HepG2 (cell line): ENCODE data around the gene SCMH1. TPM values are rescaled to one million over a fixed set of nuclear protein-coding genes. Genes with fewer than 3 reads are reported as not detected.

ENCODE experiments used
- ATAC-seq: fragments of 200-7000 bp; cut with Tn5 transposase; 3 replicates; pipeline ENCODE4 v1.9.1; 2020; ENCODE audit warnings: mild to moderate bottlenecking, moderate library complexity
- BruUV-seq: library from RNA; stranded (reverse); fragments of 400-500 nt; replicated peaks from 2 replicates; lab custom pipeline; 2021; lab: Mats Ljungman, UMichigan
- CTCF ChIA-PET: fragments of 300-600 bp; formaldehyde crosslinking; extraction: SDS; loops from one replicate; lab custom pipeline; 2021; ENCODE audit warnings: low total read pairs, inconsistent platforms, low intra/inter-chr PET ratio; lab: Yijun Ruan, JAX
- POLR2A ChIA-PET: fragments of 350-600 bp; sonication (Branson Sonifier 250); formaldehyde crosslinking; loops from one replicate; lab custom pipeline; 2020; ENCODE audit warnings: antibody characterized with exemption, inconsistent platforms; lab: Yijun Ruan, JAX
- DNase-seq: peaks from one replicate; pipeline ENCODE4 v3.0.0-alpha.2; 2015; ENCODE audit warnings: low spot score
- FAIRE-seq: peaks from 3 replicates; lab custom pipeline; 2011; peaks lifted over from hg19 to GRCh38; lab: Jason Lieb, UNC
- H2AFZ ChIP-seq: one replicate; pipeline ENCODE4 v1.6.1; 2011; ENCODE audit warnings: low read length, inconsistent platforms
- H3K27ac ChIP-seq: fragments of 300-600 bp; 3 replicates; pipeline ENCODE4 v1.8.0; 2011; ENCODE audit warnings: mixed run types, mild to moderate bottlenecking, mixed read lengths, low read length, inconsistent platforms; ENCODE audit not compliant: insufficient read depth; ENCODE audit errors: extremely low read length
- H3K27me3 ChIP-seq, 2 experiments: fragments of 200-600 bp in 1 of 2; 2 replicates in 1 of 2; 3 replicates in 1 of 2; pipeline versions ENCODE4 v1.6.0 to v1.8.0; 2011; ENCODE audit warnings: low read length in 2 of 2, mild to moderate bottlenecking in 2 of 2, moderate library complexity in 2 of 2, inconsistent platforms in 1 of 2; ENCODE audit not compliant: insufficient read depth in 2 of 2, control insufficient read depth in 1 of 2
- H3K36me3 ChIP-seq, 2 experiments: fragments of 200-600 bp in 1 of 2; replicated peaks in 1 of 2; 2 replicates in 1 of 2; 3 replicates in 1 of 2; pipeline versions ENCODE4 v1.5.1 to v1.8.0; 2011; ENCODE audit warnings: low read length in 2 of 2, inconsistent platforms in 1 of 2; ENCODE audit not compliant: insufficient read depth in 2 of 2, control insufficient read depth in 1 of 2
- H3K4me1 ChIP-seq: 2 replicates; pipeline ENCODE4 v1.5.1; 2012; ENCODE audit warnings: low read length, inconsistent platforms; ENCODE audit not compliant: insufficient read depth
- H3K4me2 ChIP-seq: 2 replicates; pipeline ENCODE4 v1.6.0; 2011; ENCODE audit warnings: low read depth, low read length, inconsistent platforms
- H3K4me3 ChIP-seq, 3 experiments: fragments of 200-600 bp in 1 of 3; sonication (generic), shearing (Covaris generic) in 1 of 3; replicated peaks in 1 of 3; 2 replicates each; pipeline ENCODE4 v1.5.1; 2011 to 2016; ENCODE audit warnings: low read length in 3 of 3, inconsistent platforms in 2 of 3, low read depth in 2 of 3, mild to moderate bottlenecking in 2 of 3, control low read depth in 1 of 3, mixed read lengths in 1 of 3; ENCODE audit not compliant: insufficient read depth in 1 of 3
- H3K79me2 ChIP-seq: one replicate; pipeline ENCODE4 v1.6.1; 2011; ENCODE audit warnings: low read length, inconsistent platforms; ENCODE audit not compliant: insufficient read depth
- H3K9ac ChIP-seq: 2 replicates; pipeline ENCODE4 v1.6.0; 2011; ENCODE audit warnings: mild to moderate bottlenecking, low read depth, low read length, inconsistent platforms; ENCODE audit not compliant: insufficient read depth
- H3K9me3 ChIP-seq: 2 replicates; pipeline ENCODE4 v1.5.1; 2012; ENCODE audit warnings: mild to moderate bottlenecking, low read length
- H4K20me1 ChIP-seq: 2 replicates; pipeline ENCODE4 v1.6.0; 2011; ENCODE audit warnings: inconsistent platforms, mild to moderate bottlenecking, low read length, moderate library complexity; ENCODE audit not compliant: insufficient read depth
- E2F2 ChIP-seq: sonication (generic); formaldehyde crosslinking; IDR thresholded peaks from 2 replicates; pipeline ENCODE4 v1.4.0; 2020; ENCODE audit warnings: missing genetic modification reagents, borderline replicate concordance
- FOXP1 ChIP-seq, 2 experiments: fragments of 450-650 bp in 1 of 2; IDR thresholded peaks; 2 replicates each; pipeline ENCODE4 v1.6.1; 2017 to 2018; ENCODE audit warnings: antibody characterized with exemption in 1 of 2
- GABPB1 ChIP-seq: IDR thresholded peaks from 2 replicates; pipeline ENCODE4 v1.6.1; 2016; ENCODE audit warnings: mild to moderate bottlenecking, missing genetic modification reagents, moderate library complexity, missing compliant biosample characterization
- HNRNPLL ChIP-seq: fragments of 200-400 bp; formaldehyde crosslinking; IDR thresholded peaks from 2 replicates; pipeline ENCODE4 v1.6.1; 2017; ENCODE audit warnings: mild to moderate bottlenecking, low read depth, low read length; ENCODE audit not compliant: poor library complexity, severe bottlenecking
- JUND ChIP-seq: sonication (generic); formaldehyde crosslinking; IDR thresholded peaks from 2 replicates; pipeline ENCODE4 v1.8.0; 2022; ENCODE audit warnings: mild to moderate bottlenecking, missing genetic modification reagents
- KMT2A ChIP-seq: sonication (generic); formaldehyde crosslinking; IDR thresholded peaks from 2 replicates; pipeline ENCODE4 v1.4.0; 2020; ENCODE audit warnings: missing genetic modification reagents
- NCOR1 ChIP-seq: fragments of 200-600 bp; sonication (generic); IDR thresholded peaks from 2 replicates; pipeline ENCODE4 v1.7.0; 2017; ENCODE audit warnings: antibody characterized with exemption, low read length, borderline replicate concordance
- NFAT5 ChIP-seq: sonication (generic); formaldehyde crosslinking; IDR thresholded peaks from 2 replicates; pipeline ENCODE4 v1.4.0; 2020; ENCODE audit warnings: missing genetic modification reagents
- ZBTB49 ChIP-seq: sonication (generic); formaldehyde crosslinking; IDR thresholded peaks from 2 replicates; pipeline ENCODE4 v1.4.0; 2020; ENCODE audit warnings: missing genetic modification reagents, borderline replicate concordance
- ZFP90 ChIP-seq: sonication (generic); formaldehyde crosslinking; IDR thresholded peaks from 2 replicates; pipeline ENCODE4 v1.8.0; 2022; ENCODE audit warnings: missing genetic modification reagents, mild to moderate bottlenecking, inconsistent platforms, borderline replicate concordance
- ZFY ChIP-seq: sonication (generic); formaldehyde crosslinking; IDR thresholded peaks from 2 replicates; pipeline ENCODE4 v1.4.0; 2020; ENCODE audit warnings: missing genetic modification reagents
- ZNF430 ChIP-seq: sonication (generic); formaldehyde crosslinking; IDR thresholded peaks from 2 replicates; pipeline ENCODE4 v1.9.0; 2021; ENCODE audit warnings: mild to moderate bottlenecking, missing genetic modification reagents
- ZNF674 ChIP-seq: sonication (generic); formaldehyde crosslinking; IDR thresholded peaks from 2 replicates; pipeline ENCODE4 v1.5.0; 2020; ENCODE audit warnings: low read depth, mild to moderate bottlenecking, missing genetic modification reagents
- ZNF703 ChIP-seq: sonication (generic); formaldehyde crosslinking; IDR thresholded peaks from 2 replicates; pipeline ENCODE4 v1.5.1; 2020; ENCODE audit warnings: missing genetic modification reagents, mild to moderate bottlenecking, moderate library complexity, borderline replicate concordance
- WGBS: methylation state at CpG from one replicate; pipeline ENCODE4 v1.1.6; 2017; ENCODE audit warnings: low lambda C conversion rate; 5-methylcytosine and 5-hydroxymethylcytosine counted together
- in situ Hi-C: cut with HindIII; loops from 2 replicates; pipeline ENCODE4 v1.10.0; 2017; ENCODE audit warnings: low pct_unique_long_range_greater_than_20kb; ENCODE audit not compliant: extremely low pct_ligation_motif_present
- intact Hi-C: fragments of 100-400 bp; cut with micrococcal nuclease; formaldehyde crosslinking; loops from one replicate; pipeline ENCODE4 v1.10.0; 2022; ENCODE audit not compliant: unreplicated experiment
- polyA plus RNA-seq, 8 experiments: library from polyadenylated mRNA; depleted of rRNA in 3 of 8; stranded (reverse) in 7 of 8; unstranded in 1 of 8; fragments of >200 nt; fragmentation: Illumina TruSeq in 4 of 8; extraction: Trizol in 4 of 8; gene quantifications; 2 replicates each; pipeline versions ENCODE4 v1.2.1 to v1.2.3, GENCODE V29; 2011 to 2016; ENCODE audit warnings: low read depth in 4 of 8, missing spikeins in 1 of 8, mixed read lengths in 1 of 8; ENCODE audit not compliant: insufficient read depth in 1 of 8
- total RNA-seq, 5 experiments: library from RNA; depleted of rRNA; stranded (reverse); fragments of >200 nt; fragmentation: Illumina TruSeq; extraction: Trizol; gene quantifications; 2 replicates each; pipeline ENCODE4 v1.2.3, GENCODE V29; 2016; ENCODE audit warnings: low read depth in 1 of 5

Gene SCMH1
- total and polyA plus RNA-seq, 2 of the 13 experiments (the other 11 are each of a cell fraction or from before 2014, with no cell fraction given): 41.8 to 52.6 TPM

GRCh38 chr1:41225495-41225894 is 16.6 kb downstream of the SCMH1 start (continued):
- TF ChIP-seq E2F2 (CRISPR knock-in tag) (no peak), KMT2A (no peak)

- 100% methylated on average over 2 of the region's 2 CpGs for WGBS
- Histone ChIP-seq H3K36me3 (peaks cover 0 to 5% of the 10 kb centered on the region in 2 experiments; a peak in 2 of 5 replicates), H3K4me2 (no peak overlapping the region), H3K79me2 (peaks cover 58% of the 10 kb centered on the region), H3K27ac (no peak overlapping the region), H2AFZ (no peak overlapping the region), H3K4me1 (peaks cover 21% of the 10 kb centered on the region), H4K20me1 (peaks cover 11% of the 10 kb centered on the region; the same call in 1 of the 2 replicates), H3K4me3 (no peak overlapping the region), H3K9me3 (0 out of 2 replicates have a peak, but pooled peaks cover 3% of the 10 kb centered on the region), H3K9ac (no peak overlapping the region), H3K27me3 (no peaks in the 10 kb centered on the region; a peak in 1 of 5 replicates)
- FAIRE-seq (no peak), ATAC-seq (no peak), DNase-seq (no peak)
- in situ Hi-C loops: no loop called here
- POLR2A ChIA-PET: no interaction called here
- intact Hi-C loops: no loop called here
- CTCF ChIA-PET: no interaction called here
- no TSS peak for BruUV-seq
- TF ChIP-seq ZNF703 (CRISPR knock-in tag) (no peak), ZFY (CRISPR knock-in tag) (no peak), HNRNPLL (no peak), JUND (CRISPR knock-in tag) (no peak), ZNF674 (CRISPR knock-in tag) (no peak), NCOR1 (no peak), NFAT5 (CRISPR knock-in tag) (no peak), ZFP90 (CRISPR knock-in tag) (no peak), GABPB1 (no peak), ZNF430 (no peak), ZBTB49 (CRISPR knock-in tag) (no peak), FOXP1 (IDR thresholded peaks at IDR 0.05) (no peak), FOXP1 (CRISPR knock-in tag; IDR thresholded peaks at IDR 0.05) (no peak)
Measured at GRCh38 chr1:41222496-41222895, 19.6 kb downstream of the SCMH1 start.
